HCT116 (cell line): Measurements from ENCODE around the gene DACH2.

ENCODE experiments used
- CEBPB ChIP-seq: IDR thresholded peaks from 2 replicates; pipeline ENCODE4 v1.6.1; 2012; ENCODE audit warnings: low read depth
- EZH2 ChIP-seq: fragments of 200-600 bp; sonication (generic); IDR thresholded peaks from 2 replicates; pipeline ENCODE4 v1.6.1; 2017; ENCODE audit warnings: antibody characterized with exemption, mixed run types
- JUND ChIP-seq: IDR thresholded peaks from 2 replicates; pipeline ENCODE4 v1.6.1; 2012
- POLR2A ChIP-seq: IDR thresholded peaks from 2 replicates; pipeline ENCODE4 v1.7.0; 2011; ENCODE audit warnings: borderline replicate concordance; ENCODE audit not compliant: insufficient read depth, insufficient read length; ENCODE audit errors: extremely low read depth
- POLR2AphosphoS5 ChIP-seq: IDR thresholded peaks from 2 replicates; pipeline ENCODE4 v1.6.1; 2011; ENCODE audit warnings: mild to moderate bottlenecking, low read depth, low read length, moderate library complexity
- RAD21 ChIP-seq: IDR thresholded peaks from 2 replicates; pipeline ENCODE4 v1.6.1; 2012; ENCODE audit warnings: low read depth, mild to moderate bottlenecking
- SRF ChIP-seq: IDR thresholded peaks from 2 replicates; pipeline ENCODE4 v1.6.1; 2012; ENCODE audit warnings: low read depth
- YY1 ChIP-seq: IDR thresholded peaks from 2 replicates; pipeline ENCODE4 v1.6.1; 2011; ENCODE audit warnings: low read length, low read depth, moderate library complexity, mild to moderate bottlenecking; ENCODE audit not compliant: insufficient replicate concordance; ENCODE audit errors: extremely low read depth
- TF ChIP-seq, protein P1 (sequence below), 3 experiments: fragments of 200-600 bp in 1 of 3; sonication (generic) in 1 of 3; IDR thresholded peaks in 2 of 3; conservative IDR thresholded peaks in 1 of 3; 2 replicates each; pipeline ENCODE4 v1.5.1; 2012 to 2017; ENCODE audit warnings: low read depth in 2 of 3, low read length in 2 of 3, antibody characterized with exemption in 1 of 3, borderline replicate concordance in 1 of 3, control low read depth in 1 of 3, mild to moderate bottlenecking in 1 of 3, mixed read lengths in 1 of 3, mixed run types in 1 of 3, moderate library complexity in 1 of 3; ENCODE audit not compliant: insufficient read depth in 1 of 3
- TF ChIP-seq, protein P2 (sequence below): IDR thresholded peaks from 2 replicates; pipeline ENCODE4 v1.6.1; 2012
- TF ChIP-seq, protein P3 (sequence below): IDR thresholded peaks from 2 replicates; pipeline ENCODE4 v1.6.1; 2012
- TF ChIP-seq, protein P4 (sequence below): IDR thresholded peaks from 2 replicates; pipeline ENCODE4 v1.6.1; 2012; ENCODE audit warnings: low read depth
- TF ChIP-seq, protein P5 (sequence below): IDR thresholded peaks from 2 replicates; pipeline ENCODE4 v1.6.1; 2011; ENCODE audit warnings: mild to moderate bottlenecking, low read length, moderate library complexity; ENCODE audit not compliant: insufficient replicate concordance; ENCODE audit errors: extremely low read depth

DNA sequence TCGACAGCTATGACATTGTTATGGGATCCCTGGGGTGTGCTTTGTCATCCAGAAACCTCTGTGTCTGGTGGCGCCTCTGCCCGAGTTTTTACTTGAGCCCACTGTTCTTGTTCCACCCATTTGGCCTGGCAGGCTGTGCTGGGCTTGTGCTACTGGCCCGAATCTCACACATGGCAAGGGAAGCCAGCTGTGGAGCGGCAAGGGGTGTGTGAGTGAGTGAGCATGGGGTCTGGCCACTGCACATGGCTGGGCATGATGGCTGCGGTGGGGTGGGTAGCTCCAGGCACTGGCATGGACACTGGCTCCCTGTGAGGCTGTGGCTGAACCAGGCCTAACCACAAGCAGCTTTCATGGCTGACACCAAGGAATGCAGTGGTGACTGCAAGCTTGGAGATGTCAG lies 89.2 kb downstream of the DACH2 start:
- no peak for TF ChIP-seq RAD21
- TF ChIP-seq, protein P1, sequence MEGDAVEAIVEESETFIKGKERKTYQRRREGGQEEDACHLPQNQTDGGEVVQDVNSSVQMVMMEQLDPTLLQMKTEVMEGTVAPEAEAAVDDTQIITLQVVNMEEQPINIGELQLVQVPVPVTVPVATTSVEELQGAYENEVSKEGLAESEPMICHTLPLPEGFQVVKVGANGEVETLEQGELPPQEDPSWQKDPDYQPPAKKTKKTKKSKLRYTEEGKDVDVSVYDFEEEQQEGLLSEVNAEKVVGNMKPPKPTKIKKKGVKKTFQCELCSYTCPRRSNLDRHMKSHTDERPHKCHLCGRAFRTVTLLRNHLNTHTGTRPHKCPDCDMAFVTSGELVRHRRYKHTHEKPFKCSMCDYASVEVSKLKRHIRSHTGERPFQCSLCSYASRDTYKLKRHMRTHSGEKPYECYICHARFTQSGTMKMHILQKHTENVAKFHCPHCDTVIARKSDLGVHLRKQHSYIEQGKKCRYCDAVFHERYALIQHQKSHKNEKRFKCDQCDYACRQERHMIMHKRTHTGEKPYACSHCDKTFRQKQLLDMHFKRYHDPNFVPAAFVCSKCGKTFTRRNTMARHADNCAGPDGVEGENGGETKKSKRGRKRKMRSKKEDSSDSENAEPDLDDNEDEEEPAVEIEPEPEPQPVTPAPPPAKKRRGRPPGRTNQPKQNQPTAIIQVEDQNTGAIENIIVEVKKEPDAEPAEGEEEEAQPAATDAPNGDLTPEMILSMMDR (IDR thresholded peaks at IDR 0.05 in 2 of 3, conservative IDR thresholded peaks at IDR 0.05 in 1 of 3; ENCODE audit: borderline replicate concordance in 1 of 3, insufficient read depth in 1 of 3, low read depth in 2 of 3, low read length in 2 of 3), result no peak
- TF ChIP-seq CEBPB, result no peak
- TF ChIP-seq POLR2AphosphoS5, result no peak
- no peak for TF ChIP-seq POLR2A
- TF ChIP-seq, protein P2, sequence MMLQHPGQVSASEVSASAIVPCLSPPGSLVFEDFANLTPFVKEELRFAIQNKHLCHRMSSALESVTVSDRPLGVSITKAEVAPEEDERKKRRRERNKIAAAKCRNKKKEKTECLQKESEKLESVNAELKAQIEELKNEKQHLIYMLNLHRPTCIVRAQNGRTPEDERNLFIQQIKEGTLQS, result no peak
- TF ChIP-seq EZH2, result no peak
- TF ChIP-seq, protein P3, sequence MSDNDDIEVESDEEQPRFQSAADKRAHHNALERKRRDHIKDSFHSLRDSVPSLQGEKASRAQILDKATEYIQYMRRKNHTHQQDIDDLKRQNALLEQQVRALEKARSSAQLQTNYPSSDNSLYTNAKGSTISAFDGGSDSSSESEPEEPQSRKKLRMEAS, result no peak
- TF ChIP-seq, protein P4, sequence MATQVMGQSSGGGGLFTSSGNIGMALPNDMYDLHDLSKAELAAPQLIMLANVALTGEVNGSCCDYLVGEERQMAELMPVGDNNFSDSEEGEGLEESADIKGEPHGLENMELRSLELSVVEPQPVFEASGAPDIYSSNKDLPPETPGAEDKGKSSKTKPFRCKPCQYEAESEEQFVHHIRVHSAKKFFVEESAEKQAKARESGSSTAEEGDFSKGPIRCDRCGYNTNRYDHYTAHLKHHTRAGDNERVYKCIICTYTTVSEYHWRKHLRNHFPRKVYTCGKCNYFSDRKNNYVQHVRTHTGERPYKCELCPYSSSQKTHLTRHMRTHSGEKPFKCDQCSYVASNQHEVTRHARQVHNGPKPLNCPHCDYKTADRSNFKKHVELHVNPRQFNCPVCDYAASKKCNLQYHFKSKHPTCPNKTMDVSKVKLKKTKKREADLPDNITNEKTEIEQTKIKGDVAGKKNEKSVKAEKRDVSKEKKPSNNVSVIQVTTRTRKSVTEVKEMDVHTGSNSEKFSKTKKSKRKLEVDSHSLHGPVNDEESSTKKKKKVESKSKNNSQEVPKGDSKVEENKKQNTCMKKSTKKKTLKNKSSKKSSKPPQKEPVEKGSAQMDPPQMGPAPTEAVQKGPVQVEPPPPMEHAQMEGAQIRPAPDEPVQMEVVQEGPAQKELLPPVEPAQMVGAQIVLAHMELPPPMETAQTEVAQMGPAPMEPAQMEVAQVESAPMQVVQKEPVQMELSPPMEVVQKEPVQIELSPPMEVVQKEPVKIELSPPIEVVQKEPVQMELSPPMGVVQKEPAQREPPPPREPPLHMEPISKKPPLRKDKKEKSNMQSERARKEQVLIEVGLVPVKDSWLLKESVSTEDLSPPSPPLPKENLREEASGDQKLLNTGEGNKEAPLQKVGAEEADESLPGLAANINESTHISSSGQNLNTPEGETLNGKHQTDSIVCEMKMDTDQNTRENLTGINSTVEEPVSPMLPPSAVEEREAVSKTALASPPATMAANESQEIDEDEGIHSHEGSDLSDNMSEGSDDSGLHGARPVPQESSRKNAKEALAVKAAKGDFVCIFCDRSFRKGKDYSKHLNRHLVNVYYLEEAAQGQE, result no peak
- TF ChIP-seq, protein P5, sequence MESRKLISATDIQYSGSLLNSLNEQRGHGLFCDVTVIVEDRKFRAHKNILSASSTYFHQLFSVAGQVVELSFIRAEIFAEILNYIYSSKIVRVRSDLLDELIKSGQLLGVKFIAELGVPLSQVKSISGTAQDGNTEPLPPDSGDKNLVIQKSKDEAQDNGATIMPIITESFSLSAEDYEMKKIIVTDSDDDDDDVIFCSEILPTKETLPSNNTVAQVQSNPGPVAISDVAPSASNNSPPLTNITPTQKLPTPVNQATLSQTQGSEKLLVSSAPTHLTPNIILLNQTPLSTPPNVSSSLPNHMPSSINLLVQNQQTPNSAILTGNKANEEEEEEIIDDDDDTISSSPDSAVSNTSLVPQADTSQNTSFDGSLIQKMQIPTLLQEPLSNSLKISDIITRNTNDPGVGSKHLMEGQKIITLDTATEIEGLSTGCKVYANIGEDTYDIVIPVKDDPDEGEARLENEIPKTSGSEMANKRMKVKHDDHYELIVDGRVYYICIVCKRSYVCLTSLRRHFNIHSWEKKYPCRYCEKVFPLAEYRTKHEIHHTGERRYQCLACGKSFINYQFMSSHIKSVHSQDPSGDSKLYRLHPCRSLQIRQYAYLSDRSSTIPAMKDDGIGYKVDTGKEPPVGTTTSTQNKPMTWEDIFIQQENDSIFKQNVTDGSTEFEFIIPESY, result no peak
- TF ChIP-seq YY1, result no peak
- TF ChIP-seq JUND, result no peak
- no peak for TF ChIP-seq SRF
